Islet precursor cell (in vitro differentiated cells): ENCODE measurements around the gene MED29.
"Not testable (repeated sequence)": the region's sequence is repeated elsewhere in the genome, so short reads cannot be mapped to it uniquely, and the experiment has no call there.

Source experiments
- DNase-seq: peaks from one replicate; pipeline ENCODE4 v3.0.0-alpha.2; 2018

Gene MED29

GRCh38 chr19:39372047-39372802 lies 19.0 kb upstream of the MED29 start:
- no peak for DNase-seq

- DNase-seq = no peak
Observed at GRCh38 chr19:39372941-39373340, 18.2 kb upstream of the MED29 start.

DNA sequence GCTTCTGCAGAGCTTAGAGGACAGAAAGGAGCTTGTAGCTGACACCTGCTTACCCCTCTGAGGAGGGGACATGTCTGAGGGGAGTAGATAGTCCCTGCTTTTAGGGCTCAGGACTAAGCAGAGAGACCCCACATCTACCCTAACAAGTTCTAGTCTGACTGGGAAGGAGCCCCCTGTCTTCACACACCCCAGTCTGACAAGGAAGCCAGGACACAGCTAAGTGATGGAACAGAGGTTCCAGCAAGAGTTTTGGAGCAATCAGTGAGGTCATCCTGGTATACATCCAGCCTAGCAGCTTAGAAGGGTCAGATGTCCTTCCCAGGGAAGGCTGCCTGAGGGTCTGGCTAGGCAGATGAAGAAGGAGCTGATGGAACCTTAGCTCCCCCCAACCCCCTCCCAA lies 15.2 kb upstream of the MED29 start:
- no peak for DNase-seq

- DNase-seq = no peak
Observed at GRCh38 chr19:39377373-39378362, 13.5 kb upstream of the MED29 start.

GRCh38 chr19:39379366-39379765 lies 11.8 kb upstream of the MED29 start:
- DNase-seq = not testable (repeated sequence)

- DNase-seq = no peak
Observed at GRCh38 chr19:39379865-39380396, 11.2 kb upstream of the MED29 start.

- DNase-seq = no peak
Observed at GRCh38 chr19:39380521-39381502, 10.4 kb upstream of the MED29 start.

GRCh38 chr19:39381910-39382611 lies 9.1 kb upstream of the MED29 start:
- no peak for DNase-seq

DNA sequence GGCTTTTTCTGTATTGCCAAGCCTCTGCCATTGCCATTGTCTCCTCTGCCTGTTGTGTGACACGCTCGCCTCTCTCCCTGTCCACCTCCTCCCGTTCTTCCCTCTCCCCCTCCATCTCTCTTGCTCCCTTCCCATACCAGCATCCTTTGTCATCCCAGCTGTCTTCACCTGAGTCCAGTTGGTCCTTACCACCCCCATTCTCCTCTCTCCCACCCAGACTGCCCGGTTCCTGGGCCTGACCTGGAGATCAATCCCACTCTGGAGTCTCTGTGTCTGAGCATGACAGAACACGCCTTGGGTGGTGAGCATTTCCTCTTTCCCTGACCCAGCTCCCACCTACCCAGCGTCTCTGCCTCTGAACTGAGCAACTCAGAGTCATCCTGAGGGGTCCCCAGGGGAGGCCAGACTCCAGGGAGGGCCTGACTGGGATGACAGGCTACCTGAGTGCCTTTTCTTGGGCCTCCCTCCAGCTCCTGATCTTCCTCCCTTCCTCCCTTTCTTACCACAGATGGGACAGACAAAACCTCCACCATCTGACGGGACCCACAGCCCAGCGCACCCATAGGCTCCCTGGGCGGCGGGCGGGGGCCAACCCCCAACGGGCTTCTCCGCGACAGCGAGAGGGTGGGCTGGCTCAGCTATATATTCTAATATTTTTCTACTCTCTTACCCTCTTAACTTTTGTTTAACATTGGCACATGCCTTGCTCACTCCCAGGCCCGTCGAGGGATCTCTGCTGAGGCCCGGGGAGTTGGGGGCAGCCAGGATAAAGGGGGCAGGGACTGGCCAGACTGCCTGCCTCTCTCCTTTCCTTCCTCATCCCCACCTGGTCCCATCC lies 8.0 kb upstream of the MED29 start:
- DNase-seq = no peak

DNA sequence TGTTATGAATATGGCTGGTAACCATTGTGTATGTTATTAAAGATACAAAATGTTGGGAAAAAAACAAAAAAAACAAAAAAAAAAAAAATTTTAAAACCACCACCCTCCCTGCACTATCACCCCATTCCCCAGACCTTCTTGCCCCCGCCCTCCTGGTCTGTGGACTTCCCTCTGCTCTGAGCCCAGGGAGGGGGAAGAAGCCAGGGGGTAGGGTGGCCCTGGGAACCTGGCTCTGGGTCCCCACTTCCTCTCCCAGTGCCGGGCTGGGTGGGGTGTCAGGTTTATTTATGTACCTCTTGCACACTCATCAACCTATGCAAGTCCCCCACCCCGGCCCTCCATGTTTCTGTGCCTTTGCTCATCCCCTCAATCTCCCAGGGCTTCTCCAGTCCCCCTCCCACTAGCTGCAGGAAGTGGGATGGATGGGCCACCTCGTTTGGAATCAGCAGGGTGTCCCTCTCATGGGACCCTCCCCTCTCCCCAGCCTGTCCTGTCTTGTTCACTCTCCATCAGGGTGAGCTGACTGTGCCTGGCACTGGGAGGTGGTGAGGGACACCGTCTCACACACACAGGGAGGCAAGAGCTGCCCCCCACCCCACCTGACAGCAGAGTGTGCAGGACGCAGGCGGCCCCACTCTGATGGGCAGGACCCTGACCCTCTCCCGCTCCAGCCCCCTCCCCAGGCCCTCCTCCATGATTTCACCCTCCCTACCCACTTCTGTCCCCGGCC lies 6.2 kb upstream of the MED29 start:
- no peak for DNase-seq

DNA sequence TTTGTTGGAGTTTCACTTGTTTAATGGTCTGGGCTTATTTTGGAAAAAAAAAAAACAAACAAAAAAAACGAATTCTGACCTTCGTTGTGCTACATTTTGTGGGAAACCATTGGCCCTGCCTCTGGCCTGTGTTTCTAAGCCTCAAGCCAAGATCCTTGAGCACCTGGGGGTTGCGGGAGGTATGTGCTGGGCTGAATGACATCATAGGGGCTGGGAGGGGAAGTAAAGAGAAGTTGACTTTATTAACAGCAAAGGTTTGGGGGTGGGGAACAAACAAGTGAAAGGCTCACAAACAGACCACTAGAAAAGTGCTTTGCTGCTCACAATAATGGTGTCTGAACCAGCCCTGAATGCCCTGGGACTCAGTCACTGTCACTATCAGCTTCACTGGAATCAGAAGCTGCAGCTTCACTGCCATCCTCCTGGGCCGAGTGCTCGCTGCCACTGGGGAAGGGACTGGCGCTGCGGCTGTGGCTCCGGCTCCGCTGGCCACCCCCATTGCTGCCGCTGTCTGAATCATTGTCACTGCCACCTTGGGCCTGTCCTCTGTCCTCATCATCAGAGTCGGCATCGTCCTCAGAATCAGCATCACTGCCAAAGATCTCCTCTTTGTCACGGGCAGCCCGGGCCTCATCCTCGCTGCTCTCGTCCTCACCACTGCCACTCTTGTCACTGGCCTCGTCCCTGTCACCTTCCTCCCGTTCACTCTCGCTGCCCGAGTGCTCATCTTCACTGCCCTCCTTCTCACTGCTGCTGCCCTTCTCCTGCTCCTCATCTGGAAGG lies 5.4 kb upstream of the MED29 start:
- no peak for DNase-seq

DNA sequence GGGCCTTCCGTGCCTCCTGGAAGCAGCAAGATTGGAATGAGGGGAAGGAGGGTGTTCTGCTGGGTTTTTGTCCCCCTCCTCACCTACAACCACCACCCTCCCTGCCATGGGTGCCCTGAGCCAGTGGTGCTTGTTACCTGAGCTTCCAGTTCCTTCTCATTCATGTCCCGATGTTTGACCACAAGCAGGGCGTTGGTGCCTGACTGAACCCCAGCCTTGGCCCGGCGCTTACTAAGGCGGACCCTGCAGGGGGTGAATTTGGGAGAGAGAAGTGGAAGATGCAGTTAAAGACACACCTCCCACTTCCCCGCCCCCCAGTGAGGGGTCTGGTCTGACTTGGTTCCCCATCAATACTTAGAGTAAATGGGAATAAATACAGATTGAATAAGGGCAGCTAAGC lies 4.6 kb upstream of the MED29 start:
- DNase-seq = no peak

DNA sequence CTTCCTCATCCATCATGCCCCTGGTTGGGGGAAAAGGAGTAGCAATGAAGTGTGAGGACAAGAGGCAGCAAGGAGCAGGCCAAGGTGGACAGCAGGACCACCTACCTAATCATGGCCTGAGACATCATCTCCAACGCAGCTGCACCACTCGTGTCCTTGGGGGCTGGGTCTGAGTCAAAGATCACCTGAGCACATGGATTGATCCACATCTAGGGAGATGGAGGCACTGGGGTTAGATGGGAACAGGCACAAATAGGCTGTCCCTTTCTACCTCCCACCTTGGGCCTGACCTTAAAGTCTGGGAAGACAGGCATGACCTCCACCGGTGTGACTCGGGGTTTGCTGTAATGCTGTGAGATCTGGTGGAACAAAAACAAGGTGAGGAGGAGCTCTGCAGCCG lies 2.5 kb upstream of the MED29 start:
- DNase-seq = no peak

DNA sequence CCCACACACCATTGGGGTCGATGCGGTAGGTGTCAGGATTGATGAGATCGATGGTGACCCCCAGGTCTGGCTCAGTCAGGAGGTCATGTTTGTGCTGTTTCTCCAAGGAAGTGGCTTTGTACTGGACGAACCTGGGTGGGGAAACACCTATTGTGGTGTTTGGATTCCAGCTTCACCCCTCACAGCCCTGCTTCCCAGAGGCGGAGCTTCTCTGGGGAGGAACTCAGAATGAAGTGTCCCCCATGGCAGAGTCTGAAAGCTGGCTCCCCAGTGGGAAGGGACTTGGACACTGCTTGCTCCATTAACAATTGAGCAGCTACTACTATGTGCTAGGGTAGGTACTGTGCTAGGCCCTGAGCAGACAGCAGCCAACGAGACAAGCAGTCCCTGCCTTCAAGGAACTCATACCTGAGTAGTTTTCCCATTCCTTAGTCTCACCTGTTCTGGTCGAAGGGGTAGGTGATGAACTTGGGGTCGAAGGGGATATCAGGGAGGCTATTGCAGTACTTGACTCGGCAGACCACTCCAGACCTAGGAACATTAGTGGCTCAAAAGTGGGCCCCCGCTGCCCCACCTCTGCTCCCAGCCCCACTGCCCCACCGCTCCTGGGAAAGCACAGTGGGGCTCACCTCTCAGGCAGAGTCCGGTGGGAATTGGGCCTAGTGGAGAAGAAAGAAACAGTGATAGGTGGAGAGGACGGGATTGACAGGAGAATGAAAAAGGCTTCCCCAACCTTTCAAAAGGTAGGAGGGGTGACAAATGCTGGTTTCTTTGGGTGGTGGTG lies 1.4 kb upstream of the MED29 start:
- no peak for DNase-seq

GRCh38 chr19:39390451-39390750 lies 777 bp upstream of the MED29 start:
- no peak for DNase-seq

DNA sequence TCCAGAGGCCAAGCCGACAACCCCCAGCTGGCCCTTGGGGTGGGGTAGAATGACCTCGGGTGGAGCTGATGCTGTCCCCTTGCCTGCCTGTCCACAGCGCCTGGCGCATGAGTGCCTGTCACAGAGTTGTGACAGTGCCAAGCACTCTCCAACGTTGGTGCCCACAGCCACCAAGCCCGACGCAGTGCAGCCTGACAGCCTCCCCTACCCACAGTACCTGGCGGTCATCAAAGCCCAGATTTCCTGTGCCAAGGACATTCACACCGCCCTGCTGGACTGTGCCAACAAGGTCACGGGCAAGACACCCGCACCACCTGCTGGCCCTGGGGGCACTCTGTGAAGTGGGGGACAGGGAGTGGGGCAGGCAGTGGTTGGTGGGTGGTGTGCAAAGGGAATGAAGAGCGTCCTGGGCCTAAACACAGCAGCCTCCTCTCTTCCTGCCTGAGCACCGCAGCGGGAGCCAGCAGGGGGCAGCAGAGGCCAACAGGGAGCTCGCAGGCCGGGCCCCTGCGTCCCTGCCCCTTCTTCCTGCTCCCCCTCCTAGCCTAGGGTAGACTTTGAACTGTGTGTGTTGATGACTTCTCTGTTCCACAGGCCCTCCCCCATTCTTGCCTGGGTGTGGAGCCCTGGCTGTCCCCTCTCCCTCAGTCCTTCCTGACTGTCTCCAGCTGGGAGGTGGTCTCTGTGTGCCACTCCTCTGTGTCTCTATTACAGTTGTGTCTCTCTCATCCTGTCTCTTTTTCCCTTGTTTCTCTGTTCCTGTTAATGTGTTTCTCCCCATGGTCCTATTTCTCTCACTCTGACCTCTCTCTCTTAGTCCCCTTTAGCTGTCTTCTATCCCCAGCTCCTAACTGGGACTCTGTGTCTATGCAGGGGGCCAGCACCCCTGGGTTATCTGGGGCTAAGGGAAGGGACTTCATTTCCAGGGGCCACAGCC lies 6.5 kb downstream of the MED29 start:
- DNase-seq = peak; percentile 93

DNA sequence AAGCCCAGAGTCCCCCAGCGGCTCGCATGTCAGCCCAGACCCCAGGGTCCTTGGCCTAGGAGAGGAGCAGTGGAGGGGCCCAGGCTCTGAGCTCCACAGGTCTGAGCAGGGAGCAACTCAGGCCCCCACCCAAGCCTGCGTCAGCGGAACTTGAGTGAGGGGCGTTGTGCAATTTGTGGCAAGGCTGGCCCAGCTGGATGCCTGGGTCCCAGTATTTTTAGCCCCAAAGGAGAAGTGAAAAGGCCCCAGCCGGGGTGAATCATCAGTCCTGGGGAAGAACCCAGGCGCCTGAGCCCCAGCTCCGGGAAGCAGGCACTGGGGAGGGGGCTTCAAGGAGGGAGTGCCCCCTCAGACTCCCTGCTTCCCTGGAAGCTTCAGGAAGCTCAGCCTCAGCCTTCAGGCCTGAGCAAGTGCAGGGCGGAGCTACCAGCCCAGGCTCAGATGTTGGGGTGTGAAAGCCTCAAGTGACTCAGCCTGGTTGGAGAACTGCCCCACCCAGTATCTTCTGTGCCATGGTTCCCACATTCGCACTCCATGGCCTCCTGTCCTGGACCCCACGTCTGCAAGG lies 7.2 kb downstream of the MED29 start:
- no peak for DNase-seq
